IMR-90 (cell line): ENCODE results near the gene TMLHE.
"Not testable (repeated sequence)": the region's sequence is repeated elsewhere in the genome, so short reads cannot be mapped to it uniquely, and the experiment has no call there.

ENCODE experiments used
- CEBPB ChIP-seq: IDR thresholded peaks from 2 replicates; pipeline ENCODE4 v1.6.1; 2012; ENCODE audit warnings: low read depth, low read length, improper control_type of control experiment
- CHD1 ChIP-seq: IDR thresholded peaks from 2 replicates; pipeline ENCODE4 v1.6.1; 2012; ENCODE audit warnings: low read depth, low read length, improper control_type of control experiment
- MAFK ChIP-seq: IDR thresholded peaks from 2 replicates; pipeline ENCODE4 v1.6.1; 2012; ENCODE audit warnings: low read depth, low read length, improper control_type of control experiment
- MAZ ChIP-seq: IDR thresholded peaks from 2 replicates; pipeline ENCODE4 v1.6.1; 2012; ENCODE audit warnings: low read depth, mild to moderate bottlenecking, low read length, improper control_type of control experiment, moderate library complexity, borderline replicate concordance
- MXI1 ChIP-seq: IDR thresholded peaks from 2 replicates; pipeline ENCODE4 v1.6.1; 2012; ENCODE audit warnings: low read depth, mild to moderate bottlenecking, low read length, moderate library complexity, borderline replicate concordance
- POLR2A ChIP-seq: IDR thresholded peaks from 2 replicates; pipeline ENCODE4 v1.6.1; 2012; ENCODE audit warnings: mild to moderate bottlenecking, low read depth, low read length
- RAD21 ChIP-seq: IDR thresholded peaks from 2 replicates; pipeline ENCODE4 v1.6.1; 2012; ENCODE audit warnings: low read length, improper control_type of control experiment
- RCOR1 ChIP-seq: IDR thresholded peaks from 2 replicates; pipeline ENCODE4 v1.6.1; 2012; ENCODE audit warnings: mild to moderate bottlenecking, low read length, improper control_type of control experiment; ENCODE audit not compliant: insufficient replicate concordance
- RFX5 ChIP-seq: IDR thresholded peaks from 2 replicates; pipeline ENCODE4 v1.8.0; 2012; ENCODE audit warnings: low read depth, mild to moderate bottlenecking, low read length, moderate library complexity
- SMC3 ChIP-seq: fragments of 150-350 bp; IDR thresholded peaks from 2 replicates; pipeline ENCODE4 v1.6.1; 2016; ENCODE audit warnings: low read depth, mild to moderate bottlenecking, antibody characterized with exemption, low read length, moderate library complexity
- TF ChIP-seq, protein P1 (sequence below): conservative IDR thresholded peaks from 2 replicates; pipeline ENCODE4 v1.5.1; 2012; ENCODE audit warnings: mild to moderate bottlenecking, low read depth, low read length, improper control_type of control experiment
- TF ChIP-seq, protein P2 (sequence below): fragments of 150-350 bp; IDR thresholded peaks from 2 replicates; pipeline ENCODE4 v1.6.1; 2017; ENCODE audit warnings: mild to moderate bottlenecking, antibody characterized with exemption, low read length, low read depth
- TF ChIP-seq, protein P3 (sequence below): fragments of 150-350 bp; IDR thresholded peaks from 2 replicates; pipeline ENCODE4 v1.6.1; 2016; ENCODE audit warnings: low read depth, mild to moderate bottlenecking, low read length, moderate library complexity, borderline replicate concordance

DNA sequence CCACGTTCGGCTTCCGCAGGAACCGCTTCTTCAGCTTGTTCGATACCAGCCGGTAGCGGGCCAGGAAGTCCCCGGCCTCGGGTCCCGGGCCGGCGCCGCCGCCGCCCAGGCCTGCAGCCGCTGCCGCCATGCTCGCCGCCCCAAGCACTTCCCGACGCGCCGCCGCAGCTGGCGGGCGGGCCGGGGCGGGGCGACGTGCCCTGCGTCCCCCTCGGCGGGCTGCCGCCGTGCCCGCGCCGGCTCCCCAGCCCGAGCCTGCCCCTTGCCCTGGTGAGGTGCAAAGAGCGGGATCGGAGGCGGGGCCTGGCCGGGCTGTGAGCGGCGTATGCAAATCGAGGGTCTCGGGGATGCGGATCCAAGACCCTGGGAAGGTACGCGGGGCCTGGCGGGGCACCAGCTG lies 154.3 kb downstream of the TMLHE start, which contains the start of gene F8A3:
- TF ChIP-seq, protein P1, sequence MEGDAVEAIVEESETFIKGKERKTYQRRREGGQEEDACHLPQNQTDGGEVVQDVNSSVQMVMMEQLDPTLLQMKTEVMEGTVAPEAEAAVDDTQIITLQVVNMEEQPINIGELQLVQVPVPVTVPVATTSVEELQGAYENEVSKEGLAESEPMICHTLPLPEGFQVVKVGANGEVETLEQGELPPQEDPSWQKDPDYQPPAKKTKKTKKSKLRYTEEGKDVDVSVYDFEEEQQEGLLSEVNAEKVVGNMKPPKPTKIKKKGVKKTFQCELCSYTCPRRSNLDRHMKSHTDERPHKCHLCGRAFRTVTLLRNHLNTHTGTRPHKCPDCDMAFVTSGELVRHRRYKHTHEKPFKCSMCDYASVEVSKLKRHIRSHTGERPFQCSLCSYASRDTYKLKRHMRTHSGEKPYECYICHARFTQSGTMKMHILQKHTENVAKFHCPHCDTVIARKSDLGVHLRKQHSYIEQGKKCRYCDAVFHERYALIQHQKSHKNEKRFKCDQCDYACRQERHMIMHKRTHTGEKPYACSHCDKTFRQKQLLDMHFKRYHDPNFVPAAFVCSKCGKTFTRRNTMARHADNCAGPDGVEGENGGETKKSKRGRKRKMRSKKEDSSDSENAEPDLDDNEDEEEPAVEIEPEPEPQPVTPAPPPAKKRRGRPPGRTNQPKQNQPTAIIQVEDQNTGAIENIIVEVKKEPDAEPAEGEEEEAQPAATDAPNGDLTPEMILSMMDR, result not testable (repeated sequence)
- TF ChIP-seq, protein P2, sequence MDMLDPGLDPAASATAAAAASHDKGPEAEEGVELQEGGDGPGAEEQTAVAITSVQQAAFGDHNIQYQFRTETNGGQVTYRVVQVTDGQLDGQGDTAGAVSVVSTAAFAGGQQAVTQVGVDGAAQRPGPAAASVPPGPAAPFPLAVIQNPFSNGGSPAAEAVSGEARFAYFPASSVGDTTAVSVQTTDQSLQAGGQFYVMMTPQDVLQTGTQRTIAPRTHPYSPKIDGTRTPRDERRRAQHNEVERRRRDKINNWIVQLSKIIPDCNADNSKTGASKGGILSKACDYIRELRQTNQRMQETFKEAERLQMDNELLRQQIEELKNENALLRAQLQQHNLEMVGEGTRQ, result not testable (repeated sequence)
- not testable (repeated sequence) for TF ChIP-seq MXI1, CEBPB, RAD21, POLR2A, RFX5, SMC3, CHD1, MAZ, MAFK, RCOR1
- TF ChIP-seq, protein P3, sequence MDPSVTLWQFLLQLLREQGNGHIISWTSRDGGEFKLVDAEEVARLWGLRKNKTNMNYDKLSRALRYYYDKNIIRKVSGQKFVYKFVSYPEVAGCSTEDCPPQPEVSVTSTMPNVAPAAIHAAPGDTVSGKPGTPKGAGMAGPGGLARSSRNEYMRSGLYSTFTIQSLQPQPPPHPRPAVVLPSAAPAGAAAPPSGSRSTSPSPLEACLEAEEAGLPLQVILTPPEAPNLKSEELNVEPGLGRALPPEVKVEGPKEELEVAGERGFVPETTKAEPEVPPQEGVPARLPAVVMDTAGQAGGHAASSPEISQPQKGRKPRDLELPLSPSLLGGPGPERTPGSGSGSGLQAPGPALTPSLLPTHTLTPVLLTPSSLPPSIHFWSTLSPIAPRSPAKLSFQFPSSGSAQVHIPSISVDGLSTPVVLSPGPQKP, result not testable (repeated sequence)
